IPS-NIHi7 (cell line): ENCODE results near the gene PRKG1.

Experiments
- DNase-seq: peaks from one replicate; pipeline ENCODE4 v3.0.0; 2012; ENCODE audit warnings: mixed read lengths; ENCODE audit errors: extremely low spot score

PRKG1 gene

DNA sequence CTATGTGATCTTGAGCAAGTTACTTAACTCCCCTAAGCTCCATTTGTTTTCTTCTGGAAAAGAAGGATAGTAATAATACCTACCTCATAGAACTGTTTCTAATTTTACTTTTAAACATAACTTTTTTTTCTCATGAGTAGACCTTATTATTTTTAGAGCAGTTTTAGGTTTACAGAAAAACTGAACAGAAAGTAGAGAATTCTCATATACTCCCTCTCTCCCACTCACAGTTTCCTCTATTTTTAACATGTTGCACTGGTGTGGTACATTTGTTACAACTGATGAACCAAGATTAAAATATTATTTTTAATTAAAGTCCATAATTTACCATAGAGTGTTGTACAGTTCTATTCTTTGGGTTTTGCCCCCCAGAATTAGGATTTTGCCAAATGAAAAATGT, 846.4 kb downstream of the PRKG1 start:
- DNase-seq: no peak

GRCh38 chr10:51924359-51924758, 850.1 kb downstream of the PRKG1 start:
- no peak for DNase-seq

- no peak for DNase-seq
Measured at GRCh38 chr10:51926337-51926736, 852.0 kb downstream of the PRKG1 start.

DNA sequence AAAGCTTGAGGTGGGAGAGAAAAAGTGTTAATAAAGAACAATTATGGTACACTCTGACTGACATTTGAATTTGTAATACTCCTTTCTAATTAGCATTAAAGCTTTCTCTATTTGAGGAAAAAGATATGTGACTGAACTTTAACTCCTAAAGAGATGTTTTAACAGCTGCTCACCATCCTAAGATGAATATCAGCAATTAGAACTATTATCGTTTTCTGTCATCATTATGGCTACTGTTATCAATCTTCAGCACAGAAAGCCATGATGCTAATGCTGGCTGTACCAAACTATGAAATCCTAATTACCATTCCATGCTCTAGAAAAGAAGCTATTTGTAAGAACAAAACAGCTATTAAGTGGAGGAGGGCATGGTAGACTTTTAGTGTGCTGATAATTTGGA, 853.9 kb downstream of the PRKG1 start:
- no peak for DNase-seq

DNA sequence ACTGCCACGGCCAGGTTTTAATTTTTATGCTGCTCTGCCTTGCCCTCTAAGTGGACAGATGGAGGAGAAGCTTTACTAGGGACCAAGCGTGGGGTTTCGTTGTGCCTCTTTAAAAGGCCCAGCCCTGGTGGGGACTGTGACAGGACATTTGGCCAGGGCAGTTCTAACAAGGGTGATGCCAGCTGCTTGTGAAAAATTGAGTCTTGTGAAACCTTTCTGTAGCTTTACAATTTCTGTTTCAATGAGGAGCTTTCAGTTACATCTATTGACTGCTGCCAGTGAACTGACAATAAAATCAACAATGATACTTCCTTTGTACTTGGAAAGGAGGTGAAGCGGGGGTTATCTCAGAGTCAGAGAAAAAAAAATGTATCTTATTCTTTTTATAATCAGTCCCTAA, 858.2 kb downstream of the PRKG1 start:
- DNase-seq: no peak

- DNase-seq: no peak
Measured at GRCh38 chr10:51934373-51934772, 860.1 kb downstream of the PRKG1 start.

DNA sequence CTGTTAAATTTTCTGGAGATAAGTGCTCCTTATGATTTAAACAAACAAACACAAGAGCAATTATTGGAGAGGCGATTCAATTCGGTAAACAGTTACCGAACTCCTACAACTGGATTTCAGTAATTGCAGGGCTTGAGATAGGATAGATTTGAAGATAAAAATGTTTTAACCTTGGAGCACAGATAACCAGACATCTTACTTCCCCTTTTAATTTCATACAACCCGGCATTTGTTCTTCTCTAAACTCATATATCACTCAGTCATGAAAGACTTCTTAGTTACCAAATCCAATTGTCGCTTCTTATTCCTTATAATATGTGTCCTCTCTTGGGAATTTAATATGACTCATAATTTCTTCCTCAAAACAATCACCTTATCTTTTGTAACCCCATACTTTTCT, 861.1 kb downstream of the PRKG1 start:
- no peak for DNase-seq

- DNase-seq: no peak
Measured at GRCh38 chr10:51937308-51938140, 863.2 kb downstream of the PRKG1 start.

- DNase-seq: no peak
Measured at GRCh38 chr10:51950371-51950995, 876.2 kb downstream of the PRKG1 start.

DNA sequence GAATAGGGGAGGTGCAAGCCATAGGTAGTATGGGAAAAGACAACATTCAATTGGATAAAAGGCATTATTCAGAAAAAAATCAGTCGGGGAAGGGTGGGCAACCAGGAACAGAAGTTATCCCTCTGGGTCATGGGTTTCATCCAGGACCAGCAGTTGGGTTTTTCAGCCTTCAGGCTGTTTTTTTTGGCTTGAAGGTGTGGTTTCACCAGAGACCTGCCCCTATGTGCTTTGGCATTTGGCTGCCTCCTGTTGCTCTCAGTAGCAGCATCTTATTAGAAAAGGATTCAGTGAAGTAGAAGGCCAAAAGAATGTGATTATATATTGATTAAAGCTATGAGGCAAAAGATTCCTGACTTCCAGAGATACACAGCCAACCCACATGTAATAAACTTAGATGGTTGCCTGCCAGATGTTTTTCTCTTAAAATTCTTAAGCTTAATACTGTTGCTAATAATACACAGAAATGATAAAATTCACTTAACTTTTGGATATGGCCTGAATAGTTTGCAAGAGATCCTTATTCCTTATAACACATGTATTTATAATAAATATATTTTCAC, 876.8 kb downstream of the PRKG1 start:
- no peak for DNase-seq

DNA sequence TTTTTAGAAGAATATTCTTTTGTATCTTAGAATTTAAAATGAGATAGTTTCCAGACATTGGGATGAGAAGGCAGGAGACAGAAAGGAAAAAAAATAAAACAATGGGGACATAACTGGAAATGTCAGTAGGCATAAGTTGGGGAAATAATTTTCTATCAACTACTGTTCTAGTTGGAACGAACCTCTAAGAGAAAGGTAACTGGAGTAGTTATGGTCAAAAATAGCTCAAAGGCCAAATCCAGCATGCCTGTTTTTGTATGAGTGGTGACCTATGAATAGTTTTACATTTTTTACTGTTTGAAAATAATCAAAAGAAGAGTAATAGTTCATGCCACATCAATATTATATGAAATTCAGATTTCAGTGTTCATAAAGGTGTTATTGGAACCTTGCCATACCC, 877.3 kb downstream of the PRKG1 start:
- DNase-seq: no peak

DNA sequence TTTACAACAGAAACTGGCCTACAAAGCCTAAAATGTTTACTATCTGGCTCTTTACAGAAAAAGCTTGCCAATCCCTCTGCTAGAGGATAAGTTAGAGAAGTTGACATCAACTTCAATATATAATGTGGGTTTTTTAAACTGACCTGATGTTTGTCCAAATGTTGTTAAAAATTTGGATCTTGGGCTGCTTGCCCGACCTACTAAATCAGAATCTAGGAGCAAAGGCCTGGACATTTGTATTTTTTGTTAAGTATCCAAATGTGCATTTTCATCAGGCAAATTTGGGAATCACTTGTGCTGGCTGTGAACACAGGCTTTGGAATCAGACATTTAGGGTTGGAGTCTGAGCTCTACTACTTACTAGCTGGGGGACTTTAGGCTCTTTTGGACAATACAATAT, 877.8 kb downstream of the PRKG1 start:
- DNase-seq: no peak

- no peak for DNase-seq
Measured at GRCh38 chr10:51955696-51956095, 881.4 kb downstream of the PRKG1 start.

GRCh38 chr10:51956822-51957221, 882.5 kb downstream of the PRKG1 start:
- no peak for DNase-seq

- peak; percentile 52 for DNase-seq
Measured at GRCh38 chr10:51960494-51960895, 886.2 kb downstream of the PRKG1 start.

DNA sequence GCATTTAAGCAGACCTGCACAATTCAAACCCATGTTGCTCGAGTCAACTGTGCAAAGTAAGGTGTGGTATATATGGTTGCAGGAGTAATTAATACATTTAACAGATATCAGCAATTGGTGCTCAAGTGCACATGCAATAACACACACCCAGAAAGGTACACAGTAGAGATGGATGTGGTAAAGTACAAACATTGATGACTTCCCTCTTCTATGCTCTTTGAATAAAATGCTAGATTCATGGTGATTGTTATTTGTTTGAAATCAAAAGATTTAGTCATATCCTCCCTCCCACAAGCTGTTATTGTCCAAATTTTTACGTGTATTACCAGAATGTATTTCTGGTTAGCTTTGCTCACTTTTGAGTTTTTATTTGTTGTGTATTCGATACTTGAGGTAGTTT, 887.1 kb downstream of the PRKG1 start:
- DNase-seq: no peak

DNA sequence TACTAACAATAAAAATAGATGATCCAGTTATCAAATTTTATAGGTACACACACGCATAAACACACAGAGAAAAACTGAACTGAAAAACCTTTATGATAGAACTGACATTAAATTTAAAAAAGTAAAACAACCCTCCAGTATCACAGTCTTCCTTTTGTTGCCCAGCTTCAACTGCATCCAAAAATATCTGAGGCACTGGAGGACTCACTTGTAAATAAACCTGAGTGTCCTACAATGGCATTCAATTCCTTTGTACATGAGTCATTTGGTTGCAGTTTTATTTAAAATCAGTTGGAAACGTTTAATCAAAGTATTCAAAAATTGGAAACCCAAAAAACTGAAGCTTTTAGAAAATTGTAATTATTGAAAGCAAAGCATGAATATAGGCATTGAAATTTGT, 890.3 kb downstream of the PRKG1 start:
- no peak for DNase-seq

DNA sequence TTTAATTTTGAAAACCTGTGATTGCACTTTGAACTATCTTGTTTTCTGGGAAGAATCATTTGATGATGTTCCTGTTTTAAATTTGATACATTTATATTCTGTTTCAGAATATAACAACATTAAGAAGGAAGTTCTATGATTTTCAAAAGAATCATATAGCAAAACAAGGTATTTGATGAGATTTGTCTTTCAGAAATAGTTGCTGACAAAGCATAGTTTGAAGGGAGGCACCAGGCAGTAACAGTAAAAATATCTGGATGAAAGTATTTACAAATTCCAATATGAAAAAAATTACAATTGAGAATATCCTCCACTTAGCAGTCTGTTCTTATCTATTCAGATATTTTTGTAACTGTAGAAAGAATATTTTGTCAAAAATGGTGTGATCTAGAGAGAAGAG, 891.2 kb downstream of the PRKG1 start:
- no peak for DNase-seq

GRCh38 chr10:51972733-51973346, 898.6 kb downstream of the PRKG1 start:
- DNase-seq: no peak

DNA sequence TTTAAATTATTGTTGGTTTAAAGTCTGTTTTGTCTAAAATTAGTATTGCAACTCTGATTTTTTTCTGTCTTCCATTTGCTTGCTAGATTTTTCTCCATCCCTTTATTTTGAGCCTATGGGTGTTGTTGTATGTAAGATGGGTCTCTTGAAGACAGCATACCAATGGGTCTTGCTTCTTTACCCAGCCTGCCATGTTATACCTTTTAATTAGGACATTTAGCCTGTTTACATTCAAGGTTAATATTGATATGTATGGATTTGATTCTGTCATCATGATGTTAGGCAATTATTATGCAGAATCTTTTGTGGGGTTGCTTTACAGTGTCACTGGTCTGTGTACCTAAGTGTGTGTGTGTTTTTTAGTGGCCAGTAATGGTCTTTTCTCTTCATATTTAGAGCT, 906.5 kb downstream of the PRKG1 start:
- DNase-seq: no peak

- DNase-seq: no peak
Measured at GRCh38 chr10:51981731-51982130, 907.4 kb downstream of the PRKG1 start.

DNA sequence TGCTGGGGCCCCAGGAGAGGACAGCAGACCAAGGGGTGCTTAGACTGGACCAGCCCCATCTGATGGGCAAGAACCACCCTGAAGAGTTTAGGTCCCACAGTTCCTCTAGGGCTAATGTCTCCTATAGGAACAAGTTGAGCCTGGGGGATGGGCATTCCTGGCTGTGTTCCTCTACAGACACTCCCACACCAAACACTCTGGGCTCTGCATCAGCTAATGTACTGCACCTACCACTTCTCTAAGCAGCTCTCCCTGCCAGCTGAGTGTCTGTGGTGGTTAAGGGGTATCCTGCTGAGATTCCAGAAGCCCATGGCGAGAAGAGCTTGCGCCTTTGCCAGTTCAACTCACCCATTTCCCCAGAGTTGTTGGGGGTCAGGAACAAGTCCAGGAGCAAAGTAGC, 909.2 kb downstream of the PRKG1 start:
- DNase-seq: no peak

GRCh38 chr10:51985336-51985735, 911.0 kb downstream of the PRKG1 start:
- no peak for DNase-seq
